Parathyroid adenoma (tissue), 2 donors: ENCODE results near the gene SLC2A9.
A peak's percentile ranks its signal among the peaks of the same experiment; 100 is the strongest.

ENCODE experiments used
- H2AFZ ChIP-seq: fragments of 300-600 bp; sonication (generic); one replicate; pipeline ENCODE4 v1.7.0; 2017; ENCODE audit warnings: antibody characterized with exemption, mild to moderate bottlenecking
- H3K27ac ChIP-seq: fragments of 300-600 bp; sonication (generic); one replicate; pipeline ENCODE4 v1.7.0; 2017
- H3K27me3 ChIP-seq: fragments of 300-600 bp; sonication (generic); one replicate; pipeline ENCODE4 v1.7.0; 2017; ENCODE audit warnings: low read length; ENCODE audit not compliant: control insufficient read depth, insufficient read depth
- H3K36me3 ChIP-seq: fragments of 300-600 bp; sonication (generic); one replicate; pipeline ENCODE4 v1.7.0; 2017; ENCODE audit warnings: low read length; ENCODE audit not compliant: control insufficient read depth, insufficient read depth
- H3K4me1 ChIP-seq: fragments of 300-600 bp; sonication (generic); one replicate; pipeline ENCODE4 v1.7.0; 2017; ENCODE audit warnings: control low read depth
- H3K4me2 ChIP-seq: fragments of 300-600 bp; sonication (generic); one replicate; pipeline ENCODE4 v1.7.0; 2017; ENCODE audit warnings: low read length
- H3K4me3 ChIP-seq: fragments of 300-600 bp; sonication (generic); one replicate; pipeline ENCODE4 v1.7.0; 2017; ENCODE audit warnings: low read depth, low read length
- H3K79me2 ChIP-seq: fragments of 300-600 bp; sonication (generic); one replicate; pipeline ENCODE4 v1.7.0; 2017; ENCODE audit warnings: control low read depth
- H3K9ac ChIP-seq: fragments of 300-600 bp; sonication (generic); one replicate; pipeline ENCODE4 v1.7.0; 2017; ENCODE audit warnings: mild to moderate bottlenecking
- H3K9me3 ChIP-seq: fragments of 300-600 bp; sonication (generic); one replicate; pipeline ENCODE4 v1.7.0; 2017; ENCODE audit warnings: low read length; ENCODE audit not compliant: control insufficient read depth
- TF ChIP-seq, protein P1 (sequence below): fragments of 300-600 bp; sonication (generic); IDR thresholded peaks from one replicate; pipeline ENCODE4 v1.7.0; 2017; ENCODE audit warnings: antibody characterized with exemption, mild to moderate bottlenecking
- donor health status: primary hyperparathyroidism.

The SLC2A9 gene

DNA sequence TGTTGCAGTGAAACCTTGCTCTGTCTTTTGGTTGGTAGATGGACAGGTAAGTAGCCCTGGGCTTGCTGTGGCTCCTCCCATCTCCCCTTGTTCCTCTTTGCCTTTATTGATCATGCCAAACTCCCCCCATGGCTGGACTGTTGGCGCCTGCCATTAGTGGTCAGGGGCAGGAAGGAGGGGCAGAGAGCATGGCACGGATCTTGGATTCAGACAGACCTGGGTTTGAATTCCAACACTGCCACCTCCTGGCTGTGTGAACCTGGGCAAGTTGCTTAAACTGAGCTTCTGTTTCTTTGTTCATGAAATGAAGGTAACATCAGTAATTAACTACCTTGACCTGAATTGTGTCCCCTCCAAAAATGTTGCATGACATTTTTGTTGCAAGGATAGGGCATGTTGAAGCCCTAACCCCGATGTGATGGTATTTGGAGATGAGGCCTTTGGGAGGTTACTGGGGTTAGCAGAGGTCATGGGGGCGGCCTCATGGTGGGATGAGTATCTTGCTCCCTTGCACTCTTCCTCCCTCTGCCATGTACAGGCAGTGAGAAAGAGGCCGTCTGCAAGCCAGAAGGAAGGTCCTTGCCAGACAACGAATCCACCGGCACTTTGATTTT is 6.0 kb downstream of the SLC2A9 start:
- Histone ChIP-seq H3K9ac (no peak overlapping the region), H2AFZ (no peak overlapping the region), H3K9me3 (no peaks in the 10 kb centered on the region)

DNA sequence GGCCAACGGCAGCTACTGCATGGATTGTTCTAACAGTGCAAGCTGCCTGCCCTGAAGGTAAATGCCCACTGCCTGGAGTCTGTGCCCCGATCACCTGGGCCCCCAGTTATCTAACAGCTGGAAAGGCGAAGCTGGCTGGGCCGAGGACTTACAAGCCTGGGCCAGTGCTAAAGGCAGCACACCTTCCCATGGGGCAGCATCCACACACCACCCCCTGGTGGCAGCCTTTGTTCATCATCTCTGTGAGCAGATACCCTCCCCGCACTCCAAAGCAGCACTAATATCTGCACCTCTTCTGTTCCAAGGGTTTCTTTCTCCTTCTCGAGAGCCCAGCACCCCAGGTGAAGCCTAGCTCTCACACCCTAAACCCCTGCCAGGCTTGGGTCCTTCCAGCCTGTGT is 7.6 kb downstream of the SLC2A9 start:
- H3K9me3 ChIP-seq: no peaks in the 10 kb centered on the region
- H3K36me3 ChIP-seq: no peaks in the 10 kb centered on the region
- H3K79me2 ChIP-seq: no peaks in the 10 kb centered on the region
- no peak overlapping the region for H3K4me2 ChIP-seq
- no peak overlapping the region for H3K27ac ChIP-seq
- no peak overlapping the region for H3K9ac ChIP-seq
- H3K27me3 ChIP-seq: no peaks in the 10 kb centered on the region
- TF ChIP-seq, protein P1, sequence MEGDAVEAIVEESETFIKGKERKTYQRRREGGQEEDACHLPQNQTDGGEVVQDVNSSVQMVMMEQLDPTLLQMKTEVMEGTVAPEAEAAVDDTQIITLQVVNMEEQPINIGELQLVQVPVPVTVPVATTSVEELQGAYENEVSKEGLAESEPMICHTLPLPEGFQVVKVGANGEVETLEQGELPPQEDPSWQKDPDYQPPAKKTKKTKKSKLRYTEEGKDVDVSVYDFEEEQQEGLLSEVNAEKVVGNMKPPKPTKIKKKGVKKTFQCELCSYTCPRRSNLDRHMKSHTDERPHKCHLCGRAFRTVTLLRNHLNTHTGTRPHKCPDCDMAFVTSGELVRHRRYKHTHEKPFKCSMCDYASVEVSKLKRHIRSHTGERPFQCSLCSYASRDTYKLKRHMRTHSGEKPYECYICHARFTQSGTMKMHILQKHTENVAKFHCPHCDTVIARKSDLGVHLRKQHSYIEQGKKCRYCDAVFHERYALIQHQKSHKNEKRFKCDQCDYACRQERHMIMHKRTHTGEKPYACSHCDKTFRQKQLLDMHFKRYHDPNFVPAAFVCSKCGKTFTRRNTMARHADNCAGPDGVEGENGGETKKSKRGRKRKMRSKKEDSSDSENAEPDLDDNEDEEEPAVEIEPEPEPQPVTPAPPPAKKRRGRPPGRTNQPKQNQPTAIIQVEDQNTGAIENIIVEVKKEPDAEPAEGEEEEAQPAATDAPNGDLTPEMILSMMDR: peak; percentile 36
- H2AFZ ChIP-seq: no peak overlapping the region
- no peaks in the 10 kb centered on the region for H3K4me1 ChIP-seq
- H3K4me3 ChIP-seq: no peak overlapping the region

More for the DNA sequence above, 6.0 kb downstream of the SLC2A9 start:
- H3K27ac ChIP-seq: no peak overlapping the region
- no peaks in the 10 kb centered on the region for H3K27me3 ChIP-seq
- no peak overlapping the region for H3K4me3 ChIP-seq
- no peak overlapping the region for H3K4me2 ChIP-seq
- H3K36me3 ChIP-seq: no peaks in the 10 kb centered on the region
- TF ChIP-seq, protein P1: peak; percentile 42
- peaks cover 7% of the 10 kb centered on the region for H3K4me1 ChIP-seq
- H3K79me2 ChIP-seq: no peaks in the 10 kb centered on the region

DNA sequence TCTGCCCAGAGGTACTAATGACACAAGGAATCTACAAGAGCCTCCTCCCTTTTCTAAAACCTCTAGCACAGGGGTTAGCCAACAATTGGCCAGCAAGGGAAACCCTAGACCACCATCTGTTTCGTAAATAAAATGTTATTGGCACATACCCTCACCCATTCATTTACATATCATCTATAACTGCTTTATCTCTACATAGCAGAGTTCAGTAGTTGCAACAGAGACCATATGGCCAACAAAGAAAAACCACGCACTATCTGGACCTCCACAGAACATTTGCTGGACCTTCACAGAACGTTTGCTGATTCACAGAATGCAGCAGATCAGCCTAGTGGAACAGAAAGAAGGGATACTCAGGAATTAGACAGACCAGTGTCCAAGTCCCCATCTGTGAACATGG is 9.4 kb downstream of the SLC2A9 start:
- Histone ChIP-seq H3K79me2 (no peaks in the 10 kb centered on the region), H2AFZ (no peak overlapping the region), H3K4me1 (no peaks in the 10 kb centered on the region), H3K9ac (no peak overlapping the region), H3K4me3 (no peak overlapping the region), H3K4me2 (no peak overlapping the region), H3K27ac (no peak overlapping the region), H3K27me3 (no peaks in the 10 kb centered on the region), H3K9me3 (no peaks in the 10 kb centered on the region), H3K36me3 (no peaks in the 10 kb centered on the region)
- TF ChIP-seq, protein P1: no peak

DNA sequence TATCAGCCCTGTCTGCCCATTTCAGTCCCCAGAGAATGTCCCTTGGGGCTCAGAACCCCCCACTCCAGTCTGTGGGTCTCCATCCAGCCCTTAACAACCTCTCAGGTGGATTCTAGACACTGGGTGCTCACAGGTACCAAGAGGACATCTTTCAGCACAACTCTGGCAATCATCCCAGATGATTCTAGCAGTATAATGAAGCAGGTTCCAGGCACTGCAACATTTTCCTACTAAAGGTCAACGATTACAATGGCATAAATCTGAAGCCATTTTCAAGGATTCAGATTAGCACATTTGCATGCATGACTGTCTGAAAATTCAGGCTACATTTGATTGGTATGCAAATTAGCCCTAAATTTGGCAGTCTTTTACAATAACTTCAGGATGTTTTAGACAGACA is 10.0 kb downstream of the SLC2A9 start:
- TF ChIP-seq, protein P1: no peak
- H3K36me3 ChIP-seq: no peaks in the 10 kb centered on the region
- H3K27me3 ChIP-seq: no peaks in the 10 kb centered on the region
- H3K27ac ChIP-seq: no peak overlapping the region
- H2AFZ ChIP-seq: no peak overlapping the region
- H3K9ac ChIP-seq: no peak overlapping the region
- H3K4me2 ChIP-seq: no peak overlapping the region
- H3K9me3 ChIP-seq: no peaks in the 10 kb centered on the region
- no peak overlapping the region for H3K4me3 ChIP-seq
- H3K4me1 ChIP-seq: no peaks in the 10 kb centered on the region
- H3K79me2 ChIP-seq: no peaks in the 10 kb centered on the region

DNA sequence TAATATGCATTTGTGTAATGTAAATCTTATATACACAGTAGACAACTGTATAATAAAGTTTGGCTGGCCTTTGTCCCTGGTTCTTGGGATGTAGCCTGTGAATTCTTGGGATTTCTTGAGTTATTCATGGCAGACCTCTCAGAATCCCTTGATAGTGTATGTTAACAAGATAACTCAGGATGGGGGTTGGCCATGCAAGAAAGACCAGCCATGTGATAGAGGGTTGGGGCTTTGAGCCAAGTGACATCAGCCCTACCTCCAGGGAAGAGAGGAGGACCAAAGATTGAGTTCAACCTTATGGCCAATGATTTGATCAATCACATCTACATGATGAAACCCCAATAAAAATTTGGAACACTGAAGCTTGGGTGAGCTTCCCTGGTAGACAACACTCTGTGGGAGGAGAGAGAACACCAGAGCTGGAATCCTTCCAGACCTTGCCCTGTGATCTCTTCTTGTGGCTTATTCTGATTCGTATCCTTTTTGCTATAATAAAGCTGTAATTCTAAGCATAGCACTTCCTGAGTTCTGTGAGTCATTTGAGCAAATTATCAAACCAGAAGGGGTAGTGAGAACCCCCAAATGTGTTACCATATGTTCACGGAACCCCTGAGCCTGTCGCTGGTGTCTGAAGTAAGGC is 11.3 kb downstream of the SLC2A9 start:
- no peak overlapping the region for H3K27ac ChIP-seq
- TF ChIP-seq, protein P1: no peak

More for the DNA sequence above, 11.3 kb downstream of the SLC2A9 start:
- H3K27me3 ChIP-seq: no peaks in the 10 kb centered on the region
- H3K9me3 ChIP-seq: no peaks in the 10 kb centered on the region
- H3K4me1 ChIP-seq: no peaks in the 10 kb centered on the region
- no peak overlapping the region for H2AFZ ChIP-seq
- no peak overlapping the region for H3K9ac ChIP-seq
- no peak overlapping the region for H3K4me3 ChIP-seq
- H3K4me2 ChIP-seq: no peak overlapping the region
- H3K79me2 ChIP-seq: no peaks in the 10 kb centered on the region
- no peaks in the 10 kb centered on the region for H3K36me3 ChIP-seq
